PC-3 (cell line): Measurements from ENCODE around the gene SIGLEC12.

Source experiments
- EZH2phosphoT487 ChIP-seq: fragments of 300-600 bp; sonication (generic); IDR thresholded peaks from 2 replicates; pipeline ENCODE4 v1.6.1; 2018; ENCODE audit warnings: mild to moderate bottlenecking, antibody characterized with exemption, low read length, borderline replicate concordance
- TF ChIP-seq, protein P1 (sequence below): fragments of 300-600 bp; sonication (generic); conservative IDR thresholded peaks from 2 replicates; pipeline ENCODE4 v1.5.1; 2017; ENCODE audit warnings: antibody characterized with exemption, low read depth, mild to moderate bottlenecking, low read length

DNA sequence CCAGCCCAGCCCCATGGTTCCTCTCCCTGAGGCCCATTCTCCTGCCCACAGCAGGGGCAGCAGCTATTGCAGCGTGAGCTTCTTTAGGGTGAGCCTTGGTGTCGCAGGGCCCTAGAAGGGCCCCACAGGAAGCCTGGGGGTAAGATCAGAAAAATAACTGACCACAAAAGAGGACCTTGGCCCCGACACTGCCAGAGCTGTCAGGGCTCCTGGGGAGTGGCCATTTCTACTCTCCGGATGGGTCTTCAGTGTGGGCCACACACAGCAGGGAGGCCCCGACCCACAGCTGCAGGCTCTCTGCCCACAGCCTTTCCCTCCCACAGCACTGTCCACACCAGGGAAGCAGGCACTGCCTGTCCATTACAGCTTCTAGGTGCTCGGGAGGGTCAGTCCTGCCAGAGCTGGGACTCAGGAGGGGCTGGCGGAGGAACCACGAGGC is 39.9 kb downstream of the SIGLEC12 start:
- TF ChIP-seq, protein P1, sequence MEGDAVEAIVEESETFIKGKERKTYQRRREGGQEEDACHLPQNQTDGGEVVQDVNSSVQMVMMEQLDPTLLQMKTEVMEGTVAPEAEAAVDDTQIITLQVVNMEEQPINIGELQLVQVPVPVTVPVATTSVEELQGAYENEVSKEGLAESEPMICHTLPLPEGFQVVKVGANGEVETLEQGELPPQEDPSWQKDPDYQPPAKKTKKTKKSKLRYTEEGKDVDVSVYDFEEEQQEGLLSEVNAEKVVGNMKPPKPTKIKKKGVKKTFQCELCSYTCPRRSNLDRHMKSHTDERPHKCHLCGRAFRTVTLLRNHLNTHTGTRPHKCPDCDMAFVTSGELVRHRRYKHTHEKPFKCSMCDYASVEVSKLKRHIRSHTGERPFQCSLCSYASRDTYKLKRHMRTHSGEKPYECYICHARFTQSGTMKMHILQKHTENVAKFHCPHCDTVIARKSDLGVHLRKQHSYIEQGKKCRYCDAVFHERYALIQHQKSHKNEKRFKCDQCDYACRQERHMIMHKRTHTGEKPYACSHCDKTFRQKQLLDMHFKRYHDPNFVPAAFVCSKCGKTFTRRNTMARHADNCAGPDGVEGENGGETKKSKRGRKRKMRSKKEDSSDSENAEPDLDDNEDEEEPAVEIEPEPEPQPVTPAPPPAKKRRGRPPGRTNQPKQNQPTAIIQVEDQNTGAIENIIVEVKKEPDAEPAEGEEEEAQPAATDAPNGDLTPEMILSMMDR: no peak
- no peak for TF ChIP-seq EZH2phosphoT487
